GM13977 (cell line): Measurements from ENCODE around the gene BCL11B.

ENCODE experiments used
- DNase-seq: peaks from one replicate; pipeline ENCODE4 v3.0.0; 2012; ENCODE audit warnings: low spot score
- in situ Hi-C: fragments of 300-500 bp; cut with MboI; formaldehyde crosslinking; loops from one replicate; pipeline ENCODE4 v1.12.0; 2022; ENCODE audit warnings: low sequenced_read_pairs, low pct_unique_long_range_greater_than_20kb, mixed read lengths, inconsistent platforms; ENCODE audit not compliant: unreplicated experiment
- TF ChIP-seq, protein P1 (sequence below): IDR thresholded peaks from 2 replicates; pipeline ENCODE4 v1.5.1; 2012; ENCODE audit warnings: mild to moderate bottlenecking, control low read depth; ENCODE audit not compliant: insufficient read depth; ENCODE audit errors: extremely low read depth, missing control alignments

BCL11B gene

DNA sequence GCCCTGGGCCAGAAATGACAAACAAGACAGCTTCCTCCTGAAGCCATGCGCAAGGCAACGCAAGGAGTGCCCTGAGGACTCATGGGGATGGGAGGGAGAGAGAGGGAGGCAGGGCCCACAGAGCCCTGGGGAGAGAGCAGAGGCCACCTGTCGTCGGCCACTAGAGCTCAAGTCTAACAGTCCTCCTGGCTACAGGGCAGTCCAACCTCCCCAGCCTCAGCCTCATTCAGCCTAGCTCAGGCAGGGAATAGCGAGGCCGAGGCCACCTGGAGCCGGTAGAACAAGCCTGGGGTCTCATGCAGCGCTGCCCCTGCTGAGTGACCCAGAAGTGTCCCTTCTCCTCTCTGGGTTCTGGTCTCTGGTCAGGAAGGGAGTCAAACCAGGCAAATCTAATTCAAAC is 69.5 kb downstream of the BCL11B start:
- TF ChIP-seq, protein P1, sequence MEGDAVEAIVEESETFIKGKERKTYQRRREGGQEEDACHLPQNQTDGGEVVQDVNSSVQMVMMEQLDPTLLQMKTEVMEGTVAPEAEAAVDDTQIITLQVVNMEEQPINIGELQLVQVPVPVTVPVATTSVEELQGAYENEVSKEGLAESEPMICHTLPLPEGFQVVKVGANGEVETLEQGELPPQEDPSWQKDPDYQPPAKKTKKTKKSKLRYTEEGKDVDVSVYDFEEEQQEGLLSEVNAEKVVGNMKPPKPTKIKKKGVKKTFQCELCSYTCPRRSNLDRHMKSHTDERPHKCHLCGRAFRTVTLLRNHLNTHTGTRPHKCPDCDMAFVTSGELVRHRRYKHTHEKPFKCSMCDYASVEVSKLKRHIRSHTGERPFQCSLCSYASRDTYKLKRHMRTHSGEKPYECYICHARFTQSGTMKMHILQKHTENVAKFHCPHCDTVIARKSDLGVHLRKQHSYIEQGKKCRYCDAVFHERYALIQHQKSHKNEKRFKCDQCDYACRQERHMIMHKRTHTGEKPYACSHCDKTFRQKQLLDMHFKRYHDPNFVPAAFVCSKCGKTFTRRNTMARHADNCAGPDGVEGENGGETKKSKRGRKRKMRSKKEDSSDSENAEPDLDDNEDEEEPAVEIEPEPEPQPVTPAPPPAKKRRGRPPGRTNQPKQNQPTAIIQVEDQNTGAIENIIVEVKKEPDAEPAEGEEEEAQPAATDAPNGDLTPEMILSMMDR = no peak
- in situ Hi-C loops = no loop called here
- no peak for DNase-seq

DNA sequence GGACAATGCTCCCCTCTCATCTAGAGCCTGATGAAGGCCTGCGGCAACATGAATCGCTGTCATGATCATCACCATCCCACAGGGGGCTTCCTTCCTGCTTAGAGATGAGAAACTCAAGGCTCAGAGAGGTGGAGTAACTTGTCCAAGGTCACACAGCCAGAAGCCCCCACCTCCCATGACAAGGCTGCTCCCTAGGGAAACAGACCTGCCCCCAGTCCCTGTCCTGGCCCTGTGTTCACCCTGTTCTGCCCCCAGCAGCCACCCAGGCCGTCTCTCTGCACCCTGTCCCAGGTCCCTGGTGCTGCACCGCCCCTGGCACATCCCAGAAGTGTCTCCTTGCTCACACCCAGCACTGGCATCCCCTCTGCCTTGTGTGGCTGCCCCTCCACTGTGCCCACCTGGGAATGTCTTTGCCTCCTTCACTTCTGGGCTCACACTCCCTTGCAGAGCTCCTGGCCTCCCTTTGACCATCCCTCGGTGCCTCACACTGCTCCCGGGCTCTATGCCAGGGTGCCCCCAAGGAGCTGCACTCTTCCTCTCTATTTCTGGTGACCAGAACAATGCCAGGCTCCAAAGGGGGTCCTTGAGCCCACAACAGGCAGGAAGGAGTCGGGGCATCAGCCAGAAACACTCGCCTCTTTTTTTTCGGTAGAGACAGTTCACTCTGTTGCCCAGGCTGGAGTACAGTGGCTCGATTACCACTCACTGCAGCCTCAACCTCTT is 70.5 kb downstream of the BCL11B start:
- DNase-seq = no peak
- in situ Hi-C loops = no loop called here
- TF ChIP-seq, protein P1 = no peak

DNA sequence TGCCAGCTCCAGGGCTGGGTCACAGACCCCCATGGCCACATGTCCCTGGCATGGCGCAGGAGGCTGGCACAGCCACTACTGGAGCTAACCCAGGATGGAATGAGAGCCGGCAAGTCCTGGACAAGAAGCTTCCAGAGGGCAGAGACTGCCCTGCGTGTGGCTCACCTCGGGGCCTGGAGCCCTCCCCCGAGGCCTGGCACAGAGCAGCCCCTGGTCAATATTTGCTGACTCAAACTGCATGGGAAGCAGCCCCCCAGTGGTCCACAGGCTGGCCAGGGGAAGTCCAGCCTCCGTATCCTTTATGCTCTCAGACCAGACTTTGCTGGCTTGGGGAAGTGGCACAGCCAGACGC is 71.4 kb downstream of the BCL11B start:
- TF ChIP-seq, protein P1 = no peak
- in situ Hi-C loops = no loop called here
- DNase-seq = no peak

DNA sequence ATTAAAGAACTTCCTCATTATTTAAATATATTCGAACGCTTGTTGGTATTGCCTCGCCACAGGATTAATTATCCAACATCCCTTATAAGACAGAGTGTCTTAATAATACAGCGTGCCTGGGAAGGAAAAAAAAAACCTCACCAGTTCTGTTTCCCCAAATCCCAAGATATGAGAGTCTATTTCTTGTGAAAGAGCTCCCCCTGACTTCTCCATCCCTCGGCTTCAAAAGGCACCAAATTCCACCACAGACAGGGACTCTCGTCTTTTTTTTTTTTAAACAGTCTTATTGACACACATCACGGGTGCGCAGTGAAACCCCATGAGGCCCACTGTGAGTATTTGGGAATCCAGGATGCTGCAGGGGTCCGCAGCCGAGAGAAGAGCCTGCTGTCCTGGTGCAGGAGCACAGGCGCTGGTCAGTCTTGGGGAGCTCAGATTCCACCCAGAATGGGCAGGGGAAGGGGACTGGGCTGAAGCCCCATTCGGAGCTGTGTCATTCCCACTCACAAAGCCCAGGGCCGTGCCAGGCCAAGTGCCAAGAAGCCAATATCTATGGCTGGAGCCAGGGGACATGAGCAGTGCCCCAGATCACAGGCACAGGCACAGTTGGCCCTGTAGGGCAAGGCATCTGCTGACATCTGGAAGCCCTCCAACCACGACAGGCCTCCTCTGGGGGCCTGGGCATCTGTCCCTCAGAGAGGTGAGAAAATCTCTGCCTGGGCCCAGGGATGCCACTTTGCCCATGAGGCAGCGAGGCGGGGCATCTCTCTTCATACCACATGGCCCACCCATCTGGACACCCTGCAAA is 71.9 kb downstream of the BCL11B start:
- in situ Hi-C loops = no loop called here
- TF ChIP-seq, protein P1 = no peak
- DNase-seq = no peak

DNA sequence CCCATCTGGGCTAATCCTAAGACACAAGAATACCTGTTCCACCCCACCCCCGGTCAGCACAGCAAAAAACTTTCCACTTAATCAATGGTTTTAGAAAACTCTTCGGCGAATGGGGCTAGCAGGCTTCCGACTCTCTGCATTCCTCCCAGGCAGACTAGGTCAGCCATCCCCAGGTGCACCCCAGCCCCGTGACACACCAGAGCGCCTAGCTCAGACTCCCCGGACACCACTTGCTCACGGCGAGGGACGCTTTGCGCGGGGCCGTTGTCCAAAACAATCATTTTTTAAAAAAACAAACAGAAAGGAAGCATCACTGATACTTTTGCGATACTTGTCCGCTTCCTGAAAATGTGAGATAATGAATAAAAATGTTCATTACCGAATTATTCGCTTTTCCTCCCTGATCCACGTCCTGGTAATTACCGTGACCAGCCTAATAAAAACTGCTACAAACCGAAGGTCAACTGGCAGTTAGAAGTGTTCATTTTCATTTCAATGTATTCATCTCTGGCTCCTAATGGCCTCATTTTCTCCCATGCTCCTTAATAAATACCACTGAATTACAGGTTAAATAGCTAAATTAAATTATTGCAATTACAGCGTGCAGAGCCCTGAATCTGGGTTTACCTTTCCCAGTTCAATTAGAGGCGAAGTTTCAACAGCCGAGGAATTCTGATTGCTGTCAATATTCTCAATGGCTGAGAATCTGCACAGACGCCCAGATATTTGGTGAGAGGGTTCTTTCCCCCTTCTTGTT is 73.1 kb downstream of the BCL11B start:
- no peak for DNase-seq
- TF ChIP-seq, protein P1 = no peak
- in situ Hi-C loops = no loop called here

DNA sequence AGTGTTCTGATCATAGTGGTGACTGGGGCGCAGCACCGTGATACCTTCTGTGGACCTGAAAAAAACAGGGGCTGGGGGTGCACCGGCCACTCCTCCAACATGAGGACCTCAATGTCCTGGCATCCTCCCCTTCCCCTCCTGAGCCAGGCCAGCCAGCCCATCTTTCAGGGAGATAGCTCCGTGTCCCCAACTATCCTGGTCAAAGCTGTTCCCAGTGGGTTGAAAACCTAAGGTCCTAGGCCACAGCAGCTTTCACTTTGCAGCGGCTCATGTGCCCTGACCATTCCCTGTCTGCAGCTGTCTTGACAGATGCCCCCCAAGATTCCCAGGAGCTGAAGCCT is 75.7 kb downstream of the BCL11B start:
- no peak for DNase-seq
- TF ChIP-seq, protein P1 = no peak
- in situ Hi-C loops = no loop called here
